H9 (cell line): ENCODE measurements around the gene TTN. TPM values are rescaled to one million over a fixed set of nuclear protein-coding genes. Genes with fewer than 3 reads are reported as not detected.

ENCODE experiments used
- DNase-seq: peaks from one replicate; pipeline ENCODE4 v3.0.0-alpha.2; 2017
- H2AFZ ChIP-seq: one replicate; pipeline ENCODE4 v1.6.1; 2013; ENCODE audit warnings: mild to moderate bottlenecking, low read length, control low read depth, moderate library complexity
- H2AK5ac ChIP-seq: 2 replicates; pipeline ENCODE4 v1.6.1; 2013; ENCODE audit warnings: low read length, control low read depth, mixed read lengths; ENCODE audit not compliant: insufficient read length
- H2BK120ac ChIP-seq: one replicate; pipeline ENCODE4 v1.6.1; 2013; ENCODE audit warnings: low read depth, mild to moderate bottlenecking, low read length, control low read depth, inconsistent platforms; ENCODE audit not compliant: poor library complexity, severe bottlenecking
- H2BK12ac ChIP-seq: 2 replicates; pipeline ENCODE4 v1.6.1; 2013; ENCODE audit warnings: low read length, control low read depth, mixed read lengths, low read depth; ENCODE audit not compliant: insufficient read length
- H2BK15ac ChIP-seq: 2 replicates; pipeline ENCODE4 v1.6.1; 2013; ENCODE audit warnings: low read depth, low read length, control low read depth
- H2BK20ac ChIP-seq: one replicate; pipeline ENCODE4 v1.6.1; 2013; ENCODE audit warnings: low read depth, mild to moderate bottlenecking, low read length, control low read depth, inconsistent platforms; ENCODE audit not compliant: poor library complexity, severe bottlenecking
- H2BK5ac ChIP-seq: 2 replicates; pipeline ENCODE4 v1.6.1; 2013; ENCODE audit warnings: low read length, control low read depth, mixed read lengths; ENCODE audit not compliant: insufficient read length
- H3K14ac ChIP-seq: 2 replicates; pipeline ENCODE4 v1.6.1; 2013; ENCODE audit warnings: low read length, control low read depth; ENCODE audit not compliant: insufficient read depth
- H3K18ac ChIP-seq: 2 replicates; pipeline ENCODE4 v1.6.1; 2013; ENCODE audit warnings: low read depth, mild to moderate bottlenecking, mixed read lengths, low read length, control low read depth; ENCODE audit not compliant: insufficient read length
- H3K23ac ChIP-seq: 2 replicates; pipeline ENCODE4 v1.6.1; 2013; ENCODE audit warnings: low read length, control low read depth, mixed read lengths, low read depth; ENCODE audit not compliant: insufficient read length
- H3K23me2 ChIP-seq: 2 replicates; pipeline ENCODE4 v1.6.1; 2013; ENCODE audit warnings: low read depth, mild to moderate bottlenecking, mixed read lengths, low read length, control low read depth; ENCODE audit not compliant: insufficient read length, poor library complexity, severe bottlenecking
- H3K27ac ChIP-seq: 2 replicates; pipeline ENCODE4 v1.5.1; 2013; ENCODE audit warnings: low read length, control low read depth, mixed read lengths, low read depth; ENCODE audit not compliant: insufficient read length
- H3K27me3 ChIP-seq: 2 replicates; pipeline ENCODE4 v1.6.1; 2013; ENCODE audit warnings: low read length, control low read depth, inconsistent platforms; ENCODE audit not compliant: insufficient read depth
- H3K4ac ChIP-seq: 2 replicates; pipeline ENCODE4 v1.6.1; 2013; ENCODE audit warnings: low read depth, mild to moderate bottlenecking, control low read depth, inconsistent platforms, low read length, moderate library complexity
- H3K4me1 ChIP-seq: 2 replicates; pipeline ENCODE4 v1.6.1; 2013; ENCODE audit warnings: low read length, control low read depth, inconsistent platforms; ENCODE audit not compliant: insufficient read depth
- H3K4me2 ChIP-seq: 2 replicates; pipeline ENCODE4 v1.6.1; 2013; ENCODE audit warnings: low read length, control low read depth, mixed read lengths; ENCODE audit not compliant: insufficient read length, insufficient read depth
- H3K56ac ChIP-seq: 2 replicates; pipeline ENCODE4 v1.6.1; 2013; ENCODE audit warnings: low read depth, mild to moderate bottlenecking, mixed read lengths, low read length, control low read depth; ENCODE audit not compliant: insufficient read length
- H3K79me1 ChIP-seq: 2 replicates; pipeline ENCODE4 v1.6.1; 2013; ENCODE audit warnings: low read depth, mild to moderate bottlenecking, moderate library complexity, low read length, control low read depth, inconsistent platforms; ENCODE audit not compliant: insufficient read depth, poor library complexity, severe bottlenecking
- H3K79me2 ChIP-seq: 2 replicates; pipeline ENCODE4 v1.6.1; 2013; ENCODE audit warnings: low read length, control low read depth, inconsistent platforms; ENCODE audit not compliant: insufficient read depth
- H3K9ac ChIP-seq: 2 replicates; pipeline ENCODE4 v1.6.1; 2013; ENCODE audit warnings: low read length, control low read depth, mixed read lengths; ENCODE audit not compliant: insufficient read length; ENCODE audit errors: extremely low read depth
- H3K9me3 ChIP-seq: one replicate; pipeline ENCODE4 v1.6.1; 2013; ENCODE audit warnings: low read depth, low read length, inconsistent platforms; ENCODE audit not compliant: control insufficient read depth
- H3T11ph ChIP-seq: one replicate; pipeline ENCODE4 v1.6.1; 2013; ENCODE audit warnings: mild to moderate bottlenecking, low read length, control low read depth, inconsistent platforms
- H4K20me1 ChIP-seq: one replicate; pipeline ENCODE4 v1.6.1; 2013; ENCODE audit not compliant: control insufficient read depth, insufficient read length, insufficient read depth
- H4K5ac ChIP-seq: 2 replicates; pipeline ENCODE4 v1.6.1; 2013; ENCODE audit warnings: low read depth, mild to moderate bottlenecking, mixed read lengths, low read length, control low read depth; ENCODE audit not compliant: insufficient read length
- H4K8ac ChIP-seq: replicated peaks from 2 replicates; pipeline ENCODE4 v1.6.1; 2013; ENCODE audit warnings: low read length, control low read depth, mixed read lengths, low read depth; ENCODE audit not compliant: insufficient read length
- H4K91ac ChIP-seq: 2 replicates; pipeline ENCODE4 v1.6.1; 2013; ENCODE audit warnings: low read depth, mild to moderate bottlenecking, moderate library complexity, mixed read lengths, low read length, control low read depth; ENCODE audit not compliant: insufficient read length
- H3K27ac Mint-ChIP-seq, 3 experiments: 2 replicates in 2 of 3; 3 replicates in 1 of 3; pipeline ENCODE4 v1.8.0; 2020 to 2021; ENCODE audit warnings: mixed read lengths in 3 of 3, mild to moderate bottlenecking in 1 of 3, moderate library complexity in 1 of 3
- H3K27me3 Mint-ChIP-seq: 2 replicates; pipeline ENCODE4 v1.8.0; 2021; ENCODE audit warnings: low read depth, mild to moderate bottlenecking, moderate library complexity, mixed read lengths
- H3K36me3 Mint-ChIP-seq, 3 experiments: 2 replicates in 2 of 3; 3 replicates in 1 of 3; pipeline ENCODE4 v1.8.0; 2020 to 2021; ENCODE audit warnings: low read depth in 3 of 3, mixed read lengths in 3 of 3; ENCODE audit not compliant: insufficient read depth in 1 of 3
- H3K4me1 Mint-ChIP-seq, 2 experiments: 2 replicates each; pipeline ENCODE4 v1.8.0; 2020; ENCODE audit warnings: mixed read lengths in 2 of 2
- H3K4me3 Mint-ChIP-seq, 2 experiments: 2 replicates in 1 of 2; 3 replicates in 1 of 2; pipeline ENCODE4 v1.8.0; 2020 to 2021; ENCODE audit warnings: mild to moderate bottlenecking in 2 of 2, mixed read lengths in 2 of 2, moderate library complexity in 1 of 2
- H3K9me3 Mint-ChIP-seq, 2 experiments: 2 replicates in 1 of 2; 3 replicates in 1 of 2; pipeline ENCODE4 v1.8.0; 2020; ENCODE audit warnings: mild to moderate bottlenecking in 2 of 2, mixed read lengths in 2 of 2, moderate library complexity in 1 of 2
- CTCF ChIP-seq: fragments of 200-600 bp; sonication (generic); conservative IDR thresholded peaks from 3 replicates; pipeline ENCODE4 v1.8.0; 2021; ENCODE audit warnings: antibody characterized with exemption, mild to moderate bottlenecking
- WGBS: extraction: QIAGEN DNeasy Blood & Tissue Kit; methylation state at CpG from one replicate; pipeline ENCODE4 v1.1.7; 2013; ENCODE audit warnings: missing lambda C conversion rate, low lambda C conversion rate, mixed read lengths; ENCODE audit not compliant: insufficient read length; ENCODE audit errors: extremely low coverage; 5-methylcytosine and 5-hydroxymethylcytosine counted together
- total RNA-seq: library from RNA; stranded (reverse); gene quantifications from 2 replicates; pipeline ENCODE4 v1.2.1, GENCODE V29; 2021

Gene TTN
- total RNA-seq, 1 experiment from 2014 or later: 0.70 TPM

GRCh38 chr2:178628605-178629004 lies 178.6 kb downstream of the TTN start:
- H3K79me1 ChIP-seq: no peaks in the 10 kb centered on the region
- no peak overlapping the region for H3K14ac ChIP-seq
- no peaks in the 10 kb centered on the region for H3K27me3 ChIP-seq
- H4K5ac ChIP-seq: no peak overlapping the region
- no peak for DNase-seq
- no peak overlapping the region for H3K18ac ChIP-seq
- H3K27ac ChIP-seq: no peak overlapping the region
- H3K23ac ChIP-seq: no peak overlapping the region
- no peak overlapping the region for H2BK5ac ChIP-seq
- no peaks in the 10 kb centered on the region for H4K20me1 ChIP-seq
- no peak overlapping the region for H2BK15ac ChIP-seq
- no peak for TF ChIP-seq CTCF
- H3K56ac ChIP-seq: no peak overlapping the region
- H3K4me1 ChIP-seq: no peaks in the 10 kb centered on the region
- Mint-ChIP-seq H3K27me3 (no peaks in the 10 kb centered on the region), H3K9me3 (no peaks in the 10 kb centered on the region), H3K4me1 (peaks cover 36 to 37% of the 10 kb centered on the region in 2 experiments), H3K4me3 (no peak overlapping the region), H3K27ac (0 out of 7 replicates have a peak overlapping the region, but pooled peaks of 1 of the 3 experiments have one; percentile 5), H3K36me3 (no peaks in the 10 kb centered on the region)
- H3K23me2 ChIP-seq: no peaks in the 10 kb centered on the region
- no peak overlapping the region for H3K4me2 ChIP-seq
- no peak overlapping the region for H3K4ac ChIP-seq
- H3K79me2 ChIP-seq: no peaks in the 10 kb centered on the region
- H2BK12ac ChIP-seq: no peak overlapping the region
- H2BK20ac ChIP-seq: no peak overlapping the region
- no peak overlapping the region for H3T11ph ChIP-seq
- H3K9me3 ChIP-seq: no peaks in the 10 kb centered on the region
- no peak overlapping the region for H4K8ac ChIP-seq
- H3K9ac ChIP-seq: no peak overlapping the region
- no peak overlapping the region for H2BK120ac ChIP-seq
- H4K91ac ChIP-seq: no peak overlapping the region
- H2AK5ac ChIP-seq: no peak overlapping the region
- H2AFZ ChIP-seq: no peak overlapping the region
- WGBS: no CpG with 5 or more reads among the region's 4 CpGs
